ENCODE data around the gene USP13.

Gene USP13

DNA sequence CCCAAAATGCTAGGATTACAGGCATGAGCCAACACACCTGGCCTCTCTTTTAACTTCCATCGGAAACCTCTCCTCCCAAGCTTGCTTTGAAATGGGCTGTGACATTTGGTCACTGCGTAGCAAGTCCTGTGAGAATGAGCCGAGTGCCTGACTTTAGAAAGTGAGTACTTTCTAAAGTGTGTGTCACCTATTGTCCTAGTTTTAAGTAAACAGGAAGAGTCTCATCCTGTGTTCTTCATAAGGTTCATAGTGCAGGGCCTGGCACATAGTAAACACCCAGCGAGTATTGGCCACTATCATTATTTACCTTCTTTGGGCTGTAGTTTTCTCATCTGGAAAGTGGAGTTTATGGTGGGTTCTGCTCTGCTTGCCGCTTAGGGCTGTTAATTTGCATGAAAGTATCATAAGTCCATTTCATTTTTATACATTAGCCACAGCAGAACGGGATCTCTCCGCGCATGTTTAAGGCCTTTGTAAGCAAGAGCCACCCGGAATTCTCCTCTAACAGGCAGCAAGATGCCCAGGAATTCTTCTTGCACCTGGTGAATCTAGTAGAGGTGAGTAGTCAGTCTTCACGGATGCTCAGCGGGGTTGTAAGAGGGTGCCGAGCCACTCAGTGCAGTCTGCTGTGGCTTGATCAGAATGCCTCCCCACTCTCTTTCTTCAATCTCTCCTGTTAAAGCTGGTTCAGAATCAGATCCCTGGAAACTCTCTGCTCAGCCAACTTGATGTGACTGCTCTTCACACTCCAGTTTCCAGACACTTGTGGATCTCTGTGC, 87.2 kb downstream of the USP13 start:
- no peak for FAIRE-seq
- TF ChIP-seq TAF1 (IDR thresholded peaks at IDR 0.05; ENCODE audit: low read depth, low read length) (no peak), POLR2A (IDR thresholded peaks at IDR 0.05; ENCODE audit: low read depth, low read length) (no peak), POLR2AphosphoS5 (IDR thresholded peaks at IDR 0.05; ENCODE audit: low read depth, low read length) (no peak), PAX5 (IDR thresholded peaks at IDR 0.05; ENCODE audit: insufficient read depth, low read length, severe bottlenecking) (no peak), SPI1 (IDR thresholded peaks at IDR 0.05; ENCODE audit: low read depth, low read length) (no peak), POU2F2 (IDR thresholded peaks at IDR 0.05; ENCODE audit: low read depth, low read length) (no peak)
- DNase-seq (ENCODE audit: insufficient read length, low spot score): no peak

DNA sequence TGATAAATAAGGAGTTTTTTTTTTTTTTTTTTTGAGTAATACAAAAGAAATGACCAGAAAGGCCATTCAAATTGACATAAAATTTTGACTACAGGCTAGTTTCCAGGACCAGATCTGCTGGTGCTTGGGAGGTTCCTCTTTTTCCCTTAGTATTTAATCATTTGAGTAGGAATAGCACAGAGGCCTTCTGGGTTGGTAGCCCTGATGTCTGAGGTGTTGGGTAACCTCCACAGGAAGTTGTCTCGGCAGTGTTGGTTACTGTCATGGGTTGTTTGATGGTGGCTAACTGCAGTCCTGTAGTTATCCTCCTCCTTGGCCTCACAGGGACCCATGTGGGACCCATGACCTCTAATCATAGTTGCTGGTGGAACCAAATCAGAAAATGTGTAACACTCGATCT, 91.1 kb downstream of the USP13 start:
- FAIRE-seq (no peak), DNase-seq (ENCODE audit: insufficient read length, low spot score) (no peak)
- TF ChIP-seq SPI1 (IDR thresholded peaks at IDR 0.05; ENCODE audit: low read depth, low read length): no peak
- no peak for TF ChIP-seq POU2F2 (IDR thresholded peaks at IDR 0.05; ENCODE audit: low read depth, low read length)
- no peak for TF ChIP-seq TAF1 (IDR thresholded peaks at IDR 0.05; ENCODE audit: low read depth, low read length)
- no peak for TF ChIP-seq POLR2AphosphoS5 (IDR thresholded peaks at IDR 0.05; ENCODE audit: low read depth, low read length)
- TF ChIP-seq POLR2A (IDR thresholded peaks at IDR 0.05; ENCODE audit: low read depth, low read length): no peak
- no peak for TF ChIP-seq PAX5 (IDR thresholded peaks at IDR 0.05; ENCODE audit: insufficient read depth, low read length, severe bottlenecking)

DNA sequence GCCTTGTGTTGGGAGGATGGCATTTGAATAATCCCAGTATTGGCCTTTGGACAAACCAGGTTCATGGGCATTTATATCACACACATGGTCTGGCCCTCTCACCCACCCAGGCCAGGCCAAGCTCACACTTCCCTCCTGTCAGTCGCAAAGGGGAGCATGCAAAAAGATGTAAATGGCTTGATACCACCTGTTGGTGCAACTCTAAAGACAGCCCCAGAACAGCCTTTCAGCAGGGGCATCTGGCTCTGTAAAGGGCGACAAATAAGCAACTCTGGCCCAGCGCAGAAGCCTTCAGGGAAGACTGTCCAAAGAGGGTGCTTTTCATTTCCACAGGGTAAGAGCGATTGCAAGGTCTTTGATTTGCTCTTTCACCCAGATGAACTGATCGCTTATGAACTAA, 91.8 kb downstream of the USP13 start:
- FAIRE-seq (no peak), DNase-seq (ENCODE audit: insufficient read length, low spot score) (no peak)
- no peak for TF ChIP-seq TAF1 (IDR thresholded peaks at IDR 0.05; ENCODE audit: low read depth, low read length)
- no peak for TF ChIP-seq POLR2AphosphoS5 (IDR thresholded peaks at IDR 0.05; ENCODE audit: low read depth, low read length)
- no peak for TF ChIP-seq POU2F2 (IDR thresholded peaks at IDR 0.05; ENCODE audit: low read depth, low read length)
- no peak for TF ChIP-seq PAX5 (IDR thresholded peaks at IDR 0.05; ENCODE audit: insufficient read depth, low read length, severe bottlenecking)
- no peak for TF ChIP-seq SPI1 (IDR thresholded peaks at IDR 0.05; ENCODE audit: low read depth, low read length)
- TF ChIP-seq POLR2A (IDR thresholded peaks at IDR 0.05; ENCODE audit: low read depth, low read length): no peak

DNA sequence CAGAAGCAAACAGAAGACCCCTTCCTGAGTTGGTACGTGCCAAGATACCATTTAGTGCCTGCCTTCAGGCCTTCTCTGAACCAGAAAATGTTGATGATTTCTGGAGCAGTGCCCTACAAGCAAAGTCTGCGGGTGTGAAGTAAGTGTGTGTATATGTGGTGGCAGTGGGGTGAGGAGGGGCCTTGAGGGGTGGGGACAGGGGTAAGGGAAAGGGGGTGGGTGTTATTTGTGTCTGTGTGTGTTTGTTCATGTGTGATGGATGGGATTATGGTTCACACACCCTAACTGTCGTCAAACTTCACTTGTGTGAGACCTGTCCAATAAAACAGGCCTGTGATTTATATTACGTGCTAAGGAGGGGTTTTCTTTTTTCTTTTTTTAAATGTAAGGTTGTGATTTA, 92.2 kb downstream of the USP13 start:
- TF ChIP-seq POU2F2 (IDR thresholded peaks at IDR 0.05; ENCODE audit: low read depth, low read length) (no peak), SPI1 (IDR thresholded peaks at IDR 0.05; ENCODE audit: low read depth, low read length) (no peak), PAX5 (IDR thresholded peaks at IDR 0.05; ENCODE audit: insufficient read depth, low read length, severe bottlenecking) (no peak), POLR2A (IDR thresholded peaks at IDR 0.05; ENCODE audit: low read depth, low read length) (no peak)
- no peak for FAIRE-seq
- DNase-seq (ENCODE audit: insufficient read length, low spot score): no peak

DNA sequence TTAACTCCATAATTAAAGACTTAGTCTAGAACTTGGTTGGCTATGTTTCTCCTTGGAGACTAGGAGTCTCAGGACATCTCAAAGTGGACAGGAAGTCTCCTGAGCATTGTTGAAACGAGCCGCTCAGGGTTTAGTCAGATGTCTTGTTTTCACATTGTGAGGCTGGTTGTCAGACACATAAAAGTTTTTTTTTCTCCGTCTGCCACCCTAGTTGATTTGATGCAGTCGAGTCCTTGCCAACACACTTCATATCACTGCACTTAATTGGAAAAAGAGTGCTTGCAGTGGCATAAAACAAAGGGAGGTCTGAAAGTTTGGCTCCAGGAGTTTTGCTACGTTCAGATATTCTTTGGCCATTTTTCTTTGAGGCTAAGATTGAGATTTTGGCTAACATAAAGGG, 92.9 kb downstream of the USP13 start:
- TF ChIP-seq POLR2A (IDR thresholded peaks at IDR 0.05; ENCODE audit: low read depth, low read length) (no peak), POLR2AphosphoS5 (IDR thresholded peaks at IDR 0.05; ENCODE audit: low read depth, low read length) (no peak), SPI1 (IDR thresholded peaks at IDR 0.05; ENCODE audit: low read depth, low read length) (no peak)

DNA sequence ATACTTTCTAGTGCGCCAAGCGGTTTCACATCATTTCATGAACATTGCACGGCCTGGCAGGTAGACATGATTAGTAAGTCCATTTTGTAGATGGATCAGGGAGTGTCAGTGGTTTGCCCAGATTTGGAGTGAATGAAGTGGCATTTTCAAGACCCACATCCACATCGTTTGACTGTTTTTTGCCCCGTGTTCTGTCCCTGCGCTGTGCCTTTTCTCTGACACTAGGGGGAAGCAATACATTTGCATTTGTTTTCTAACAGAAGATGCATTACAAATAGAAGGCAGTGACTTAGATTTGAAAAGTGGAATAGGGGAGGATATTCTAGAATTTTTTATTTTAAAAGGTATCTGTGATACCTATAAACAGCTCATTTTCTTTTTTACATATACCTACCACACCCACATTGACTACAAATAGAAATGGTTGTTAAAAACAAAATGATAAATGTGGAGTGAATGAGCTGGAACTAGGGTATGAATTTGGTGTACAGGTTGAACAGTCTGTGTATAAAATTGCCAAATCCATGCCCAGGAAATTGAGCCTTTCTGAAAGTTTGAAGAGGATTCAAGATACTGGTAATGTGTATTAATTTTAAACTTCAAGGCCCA, 98.0 kb downstream of the USP13 start:
- no peak for DNase-seq (ENCODE audit: insufficient read length, low spot score)
- TF ChIP-seq POLR2A (IDR thresholded peaks at IDR 0.05; ENCODE audit: low read depth, low read length) (no peak), TAF1 (IDR thresholded peaks at IDR 0.05; ENCODE audit: low read depth, low read length) (no peak), POU2F2 (IDR thresholded peaks at IDR 0.05; ENCODE audit: low read depth, low read length) (no peak)
- FAIRE-seq: peak; percentile 80

More for the DNA sequence above, 92.9 kb downstream of the USP13 start:
- DNase-seq (ENCODE audit: insufficient read length, low spot score): no peak
- no peak for FAIRE-seq

DNA sequence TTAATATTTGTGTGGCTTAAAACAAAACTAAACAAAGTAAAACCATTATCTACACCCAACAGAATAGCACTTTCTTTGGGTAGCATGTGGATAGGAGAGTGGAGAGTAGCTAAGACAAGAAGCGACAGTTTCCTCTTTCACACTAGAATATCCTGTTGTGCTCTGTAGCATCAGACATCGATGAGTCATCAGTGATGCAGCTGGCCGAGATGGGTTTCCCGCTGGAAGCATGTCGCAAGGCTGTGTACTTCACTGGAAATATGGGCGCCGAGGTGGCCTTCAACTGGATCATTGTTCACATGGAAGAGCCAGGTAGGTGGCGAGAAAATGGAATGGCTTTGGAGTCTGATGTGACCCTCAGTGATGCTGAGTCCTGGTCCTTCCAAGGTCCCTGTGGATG, 108.1 kb downstream of the USP13 start:
- FAIRE-seq: no peak
- DNase-seq (ENCODE audit: insufficient read length, low spot score): no peak
- TF ChIP-seq PAX5 (IDR thresholded peaks at IDR 0.05; ENCODE audit: insufficient read depth, low read length, severe bottlenecking) (no peak), TAF1 (IDR thresholded peaks at IDR 0.05; ENCODE audit: low read depth, low read length) (no peak), SPI1 (IDR thresholded peaks at IDR 0.05; ENCODE audit: low read depth, low read length) (no peak)

DNA sequence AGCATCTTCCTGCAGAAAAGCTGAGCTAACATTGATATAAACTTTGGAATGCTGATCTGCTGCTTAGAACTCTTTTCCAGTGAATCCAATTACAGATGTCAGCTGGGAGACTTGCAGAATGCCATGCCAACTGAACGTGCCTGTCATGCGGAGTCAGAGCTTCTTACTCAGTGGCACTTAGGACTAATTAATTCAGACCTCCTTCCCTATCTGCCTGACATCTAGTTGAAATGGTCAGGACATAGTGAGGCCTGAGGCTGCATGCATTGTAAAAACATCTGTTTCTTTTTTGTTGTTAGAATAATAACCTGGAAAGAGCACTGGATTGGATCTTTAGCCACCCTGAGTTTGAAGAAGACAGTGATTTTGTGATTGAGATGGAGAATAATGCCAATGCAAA, 112.6 kb downstream of the USP13 start:
- DNase-seq (ENCODE audit: insufficient read length, low spot score): no peak
- no peak for FAIRE-seq
- TF ChIP-seq PAX5 (IDR thresholded peaks at IDR 0.05; ENCODE audit: insufficient read depth, low read length, severe bottlenecking) (no peak), TAF1 (IDR thresholded peaks at IDR 0.05; ENCODE audit: low read depth, low read length) (no peak), SPI1 (IDR thresholded peaks at IDR 0.05; ENCODE audit: low read depth, low read length) (no peak), POLR2AphosphoS5 (IDR thresholded peaks at IDR 0.05; ENCODE audit: low read depth, low read length) (no peak), POLR2A (IDR thresholded peaks at IDR 0.05; ENCODE audit: low read depth, low read length) (no peak), POU2F2 (IDR thresholded peaks at IDR 0.05; ENCODE audit: low read depth, low read length) (no peak)

DNA sequence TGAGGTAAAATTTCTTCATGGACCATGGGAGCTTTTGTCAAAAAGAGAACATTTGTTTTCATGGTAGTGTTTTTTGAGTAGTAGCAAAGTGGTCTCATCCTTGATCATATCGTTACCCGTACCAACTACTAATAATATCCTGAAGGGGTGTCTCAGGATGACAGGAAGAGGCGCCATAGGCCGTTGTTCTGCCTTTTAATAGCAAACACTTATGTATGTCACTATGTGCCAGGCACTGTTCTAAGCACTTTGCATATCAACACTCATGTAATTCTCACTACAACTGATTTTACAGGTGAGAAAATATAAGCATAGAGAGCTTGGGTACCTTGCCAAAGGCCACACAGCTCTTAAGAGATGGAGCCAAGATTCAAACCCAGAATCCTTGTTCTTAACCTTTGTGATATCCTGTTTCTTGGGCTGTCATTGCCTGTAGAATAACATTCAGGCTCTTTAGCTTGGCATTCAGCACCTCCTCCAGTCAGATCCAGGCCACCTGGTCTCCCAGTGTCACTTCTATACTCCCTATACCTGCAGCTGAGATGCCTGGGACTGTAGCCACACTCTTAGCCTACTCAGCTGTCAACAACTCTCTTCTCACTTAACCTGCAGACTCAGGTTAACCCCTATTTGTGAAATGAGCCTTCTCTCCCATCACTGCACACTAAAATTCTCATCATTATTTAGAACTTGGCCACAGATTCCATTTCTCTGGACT, 113.7 kb downstream of the USP13 start:
- no peak for TF ChIP-seq SPI1 (IDR thresholded peaks at IDR 0.05; ENCODE audit: low read depth, low read length)
- no peak for TF ChIP-seq POLR2A (IDR thresholded peaks at IDR 0.05; ENCODE audit: low read depth, low read length)
- TF ChIP-seq POU2F2 (IDR thresholded peaks at IDR 0.05; ENCODE audit: low read depth, low read length): no peak
- no peak for TF ChIP-seq PAX5 (IDR thresholded peaks at IDR 0.05; ENCODE audit: insufficient read depth, low read length, severe bottlenecking)
- TF ChIP-seq TAF1 (IDR thresholded peaks at IDR 0.05; ENCODE audit: low read depth, low read length): no peak
- TF ChIP-seq POLR2AphosphoS5 (IDR thresholded peaks at IDR 0.05; ENCODE audit: low read depth, low read length): no peak
- DNase-seq (ENCODE audit: insufficient read length, low spot score) (no peak), FAIRE-seq (no peak)

Measured in GM12891 (cell line).